HEK293 (cell line): Measurements from ENCODE around the gene NME3.

ENCODE experiments used
- ATF2 ChIP-seq: fragments of 450-650 bp; formaldehyde crosslinking; IDR thresholded peaks from 2 replicates; pipeline ENCODE4 v1.5.1; 2016; ENCODE audit warnings: missing biosample characterization, missing genetic modification characterization, low read depth
- CTCF ChIP-seq: fragments of 450-650 bp; formaldehyde crosslinking; IDR thresholded peaks from 2 replicates; pipeline ENCODE4 v1.5.1; 2016; ENCODE audit warnings: missing biosample characterization, missing genetic modification characterization
- KLF1 ChIP-seq: fragments of 450-650 bp; formaldehyde crosslinking; IDR thresholded peaks from 2 replicates; pipeline ENCODE4 v1.5.1; 2016; ENCODE audit warnings: missing biosample characterization, missing genetic modification characterization
- TCF7L2 ChIP-seq: IDR thresholded peaks from 2 replicates; pipeline ENCODE4 v1.6.1; 2011; ENCODE audit warnings: low read depth, mild to moderate bottlenecking, inconsistent platforms, low read length, moderate library complexity, borderline replicate concordance
- ZNF18 ChIP-seq: fragments of 450-650 bp; formaldehyde crosslinking; IDR thresholded peaks from 2 replicates; pipeline ENCODE4 v1.5.1; 2016; ENCODE audit warnings: missing biosample characterization, missing genetic modification characterization
- ZNF221 ChIP-seq: fragments of 450-650 bp; formaldehyde crosslinking; IDR thresholded peaks from 2 replicates; pipeline ENCODE4 v1.5.1; 2017; ENCODE audit warnings: missing biosample characterization, missing genetic modification characterization, borderline replicate concordance
- ZNF274 ChIP-seq, 2 experiments: fragments of 200-500 bp in 1 of 2; fragments of 450-650 bp in 1 of 2; sonication (Bioruptor generic) in 1 of 2; formaldehyde crosslinking in 1 of 2; IDR thresholded peaks; 2 replicates each; pipeline versions ENCODE4 v1.5.1 to v1.6.1; 2014 to 2016; ENCODE audit warnings: borderline replicate concordance in 1 of 2, inconsistent platforms in 1 of 2, low read length in 1 of 2, missing biosample characterization in 1 of 2, missing genetic modification characterization in 1 of 2
- ZNF433 ChIP-seq: fragments of 450-650 bp; formaldehyde crosslinking; IDR thresholded peaks from 2 replicates; pipeline ENCODE4 v1.5.1; 2016; ENCODE audit warnings: missing biosample characterization, missing genetic modification characterization, low read depth

- no peak for TF ChIP-seq ATF2
- TF ChIP-seq ZNF433 (tag by site-specific recombination): no peak
- TF ChIP-seq CTCF: no peak
- TF ChIP-seq ZNF274 (IDR thresholded peaks at IDR 0.05; ENCODE audit: low read length): no peak
- TF ChIP-seq ZNF274 (tag by site-specific recombination; IDR thresholded peaks at IDR 0.05; ENCODE audit: borderline replicate concordance): no peak
- no peak for TF ChIP-seq ZNF18
- TF ChIP-seq KLF1 (tag by site-specific recombination): no peak
- no peak for TF ChIP-seq TCF7L2
- no peak for TF ChIP-seq ZNF221 (tag by site-specific recombination)
Observed at GRCh38 chr16:1758923-1759322, 12.4 kb downstream of the NME3 start.
